ENCODE measurements around the gene KRT7. TPM values are rescaled to one million over a fixed set of nuclear protein-coding genes. Genes with fewer than 3 reads are reported as not detected.
A peak's percentile ranks its signal among the peaks of the same experiment; 100 is the strongest.

Gene KRT7
- total and polyA plus RNA-seq, 7 experiments from 2014 or later, result 36.1 TPM; not detected in 6

DNA sequence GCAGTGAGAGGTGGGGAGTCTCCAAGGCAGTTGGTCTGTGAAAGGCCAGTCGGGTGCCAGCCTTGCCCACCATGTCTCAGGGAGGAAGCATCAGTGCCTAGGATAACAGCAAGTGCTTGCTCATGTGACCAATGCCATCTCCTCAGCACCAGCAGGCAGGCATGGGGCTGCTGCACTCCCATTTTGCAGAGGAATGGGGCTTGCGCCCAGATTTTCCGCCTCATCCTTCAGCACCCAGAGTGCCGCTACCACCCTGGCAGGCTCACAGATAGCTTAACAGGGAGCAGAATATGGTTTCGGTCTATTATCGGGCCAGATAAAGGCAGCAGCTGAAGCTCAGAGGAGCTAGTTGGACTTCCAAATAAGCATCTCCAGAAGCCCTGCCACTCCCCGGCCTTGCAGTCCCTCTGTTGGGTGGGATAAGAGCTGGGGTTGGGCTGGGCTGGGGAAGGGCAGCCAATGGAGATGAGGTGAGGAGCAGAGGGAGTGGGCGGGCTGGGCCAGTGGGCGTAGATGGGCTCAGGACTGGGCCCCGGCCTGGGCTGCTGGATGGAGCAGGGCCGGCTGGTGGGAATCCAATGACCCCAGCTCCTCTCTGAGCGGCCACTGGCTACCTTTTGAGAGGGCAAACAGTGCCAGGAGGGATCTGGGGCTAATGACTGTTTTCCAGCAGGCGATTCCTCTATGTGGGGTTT is 32.8 kb upstream of the KRT7 start:
- Mint-ChIP-seq H3K27me3 (peaks cover 6 to 19% (median 13%) of the 10 kb centered on the region in 5 donors), H3K4me3 (no peak overlapping the region), H3K36me3 (no peaks in the 10 kb centered on the region), H3K9me3 (no peaks in the 10 kb centered on the region), H3K27ac (no peak overlapping the region), H3K4me1 (peaks cover 0 to 8% (median 4%) of the 10 kb centered on the region in 7 donors)
- H3K36me3 ChIP-seq (ENCODE audit: control insufficient read depth in 2 of 3, insufficient read depth in 3 of 3, low read length in 3 of 3), result no peaks in the 10 kb centered on the region
- ATAC-seq (no peak), DNase-seq (no peak)
- no peak overlapping the region for H3K27ac ChIP-seq (ENCODE audit: low read depth, low read length)
- POLR2A ChIA-PET, result no interaction called here
- no peak overlapping the region for H3K4me3 ChIP-seq (ENCODE audit: low read length)
- intact Hi-C loops (cut with micrococcal nuclease), result no loop called here
- CTCF ChIA-PET, result interaction anchor here (0.7 kb wide), 1 partner anchor 132 kb away, joined by 3 read pairs; no protein-coding TSS in a partner anchor
- H3K9me3 ChIP-seq (ENCODE audit: control insufficient read depth in 2 of 3, low read length in 3 of 3), result no peaks in the 10 kb centered on the region
- no peaks in the 10 kb centered on the region for H3K27me3 ChIP-seq (ENCODE audit: control insufficient read depth in 2 of 2, insufficient read depth in 2 of 2, low read length in 2 of 2)
- no peaks in the 10 kb centered on the region for H3K4me1 ChIP-seq (ENCODE audit: control insufficient read depth in 2 of 2, insufficient read depth in 2 of 2, low read length in 2 of 2)

- Histone ChIP-seq H3K36me3 (ENCODE audit: control insufficient read depth in 2 of 3, insufficient read depth in 3 of 3, low read length in 3 of 3) (no peaks in the 10 kb centered on the region), H3K27me3 (ENCODE audit: control insufficient read depth in 2 of 2, insufficient read depth in 2 of 2, low read length in 2 of 2) (no peaks in the 10 kb centered on the region), H3K4me3 (ENCODE audit: low read length) (no peak overlapping the region), H3K27ac (ENCODE audit: low read depth, low read length) (no peak overlapping the region), H3K4me1 (ENCODE audit: control insufficient read depth in 2 of 2, insufficient read depth in 2 of 2, low read length in 2 of 2) (no peaks in the 10 kb centered on the region), H3K9me3 (ENCODE audit: control insufficient read depth in 2 of 3, low read length in 3 of 3) (no peaks in the 10 kb centered on the region)
- Mint-ChIP-seq H3K27me3 (peaks cover 6 to 19% (median 13%) of the 10 kb centered on the region in 5 donors), H3K4me1 (peaks cover 0 to 5% (median 4%) of the 10 kb centered on the region in 7 donors), H3K9me3 (no peaks in the 10 kb centered on the region), H3K4me3 (no peak overlapping the region), H3K27ac (no peak overlapping the region), H3K36me3 (no peaks in the 10 kb centered on the region)
- POLR2A ChIA-PET, result no interaction called here
- intact Hi-C loops (cut with micrococcal nuclease), result no loop called here
- CTCF ChIA-PET, result interaction anchor here (0.7 kb wide), 1 partner anchor 131 kb away, joined by 3 read pairs; no protein-coding TSS in a partner anchor
- DNase-seq, result no peak
- no peak for ATAC-seq
These were observed 32.1 kb upstream of the KRT7 start for GRCh38 chr12:52200781-52201450.

DNA sequence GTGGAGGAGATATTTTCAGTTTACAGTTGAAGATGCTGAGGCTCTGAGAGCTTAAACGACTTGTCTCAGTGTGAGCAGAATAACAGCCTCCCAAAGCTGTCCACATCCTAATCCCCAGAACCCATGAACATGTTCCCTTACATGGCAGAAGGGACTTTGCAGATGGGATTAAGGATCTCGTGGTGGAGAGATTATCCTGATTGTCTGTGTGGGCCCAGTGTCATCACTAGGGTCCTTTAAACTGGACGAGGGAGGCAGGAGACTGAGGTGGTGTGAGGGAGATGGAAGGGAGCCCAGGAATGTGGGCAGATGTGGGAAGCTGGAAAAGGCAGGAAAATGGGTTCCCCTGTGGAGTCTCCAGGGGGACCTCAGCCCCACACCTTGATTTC is 31.6 kb upstream of the KRT7 start:
- ChIA-PET CTCF (no interaction called here), POLR2A (no interaction called here)
- Histone ChIP-seq H3K36me3 (ENCODE audit: control insufficient read depth in 2 of 3, insufficient read depth in 3 of 3, low read length in 3 of 3) (no peaks in the 10 kb centered on the region), H3K4me1 (ENCODE audit: control insufficient read depth in 2 of 2, insufficient read depth in 2 of 2, low read length in 2 of 2) (no peaks in the 10 kb centered on the region), H3K27ac (ENCODE audit: low read depth, low read length) (no peak overlapping the region), H3K9me3 (ENCODE audit: control insufficient read depth in 2 of 3, low read length in 3 of 3) (no peaks in the 10 kb centered on the region), H3K27me3 (ENCODE audit: control insufficient read depth in 2 of 2, insufficient read depth in 2 of 2, low read length in 2 of 2) (no peaks in the 10 kb centered on the region), H3K4me3 (ENCODE audit: low read length) (no peak overlapping the region)
- H3K4me1 Mint-ChIP-seq, result peaks cover 0 to 5% (median 4%) of the 10 kb centered on the region in 7 donors
- no peak overlapping the region for H3K4me3 Mint-ChIP-seq
- no peaks in the 10 kb centered on the region for H3K36me3 Mint-ChIP-seq
- intact Hi-C loops (cut with micrococcal nuclease), result no loop called here
- peaks cover 6 to 17% (median 13%) of the 10 kb centered on the region in 5 donors for H3K27me3 Mint-ChIP-seq
- DNase-seq (no peak), ATAC-seq (no peak)
- no peaks in the 10 kb centered on the region for H3K9me3 Mint-ChIP-seq
- H3K27ac Mint-ChIP-seq, result no peak overlapping the region

DNA sequence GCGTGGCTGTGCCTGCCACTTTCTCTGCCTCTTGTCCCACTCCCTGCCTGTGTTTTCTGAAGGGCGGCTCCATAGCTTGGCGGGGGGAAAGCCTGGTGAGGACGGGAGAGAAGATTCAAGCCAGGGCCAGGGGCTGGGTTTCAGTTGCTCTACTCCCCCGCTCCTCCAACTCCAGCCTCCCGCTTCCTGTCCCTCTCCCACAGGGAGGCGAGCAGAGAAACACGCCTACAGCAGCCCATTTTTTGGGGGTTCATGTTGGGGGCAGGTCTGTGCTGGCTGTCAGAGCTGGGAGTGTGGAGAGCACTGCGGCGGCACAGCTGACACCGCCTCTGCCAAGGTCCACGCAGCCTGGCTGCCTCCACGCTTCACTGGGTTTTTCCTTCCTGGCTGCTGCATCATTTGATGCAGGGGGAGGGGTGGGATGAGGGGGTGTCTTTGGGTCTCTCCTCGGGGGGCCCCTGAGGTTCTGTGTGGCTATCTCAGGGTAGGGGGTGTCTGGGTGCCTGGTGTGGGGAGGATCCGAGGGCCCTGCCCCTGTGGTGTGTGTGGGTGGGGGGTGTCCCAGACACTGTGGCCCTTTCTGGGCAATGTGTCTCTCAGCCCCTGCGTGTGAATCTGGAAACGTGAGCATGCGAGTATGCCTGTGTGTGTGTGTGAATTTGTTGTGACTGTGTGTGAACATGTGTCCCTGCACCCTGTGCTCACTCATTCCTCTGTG is 30.5 kb upstream of the KRT7 start:
- no peak overlapping the region for H3K4me3 Mint-ChIP-seq
- peaks cover 6 to 17% (median 14%) of the 10 kb centered on the region in 5 donors for H3K27me3 Mint-ChIP-seq
- Histone ChIP-seq H3K4me1 (ENCODE audit: control insufficient read depth in 2 of 2, insufficient read depth in 2 of 2, low read length in 2 of 2) (no peaks in the 10 kb centered on the region), H3K9me3 (ENCODE audit: control insufficient read depth in 2 of 3, low read length in 3 of 3) (no peaks in the 10 kb centered on the region), H3K27ac (ENCODE audit: low read depth, low read length) (no peak overlapping the region), H3K4me3 (ENCODE audit: low read length) (no peak overlapping the region), H3K27me3 (ENCODE audit: control insufficient read depth in 2 of 2, insufficient read depth in 2 of 2, low read length in 2 of 2) (no peaks in the 10 kb centered on the region), H3K36me3 (ENCODE audit: control insufficient read depth in 2 of 3, insufficient read depth in 3 of 3, low read length in 3 of 3) (no peaks in the 10 kb centered on the region)
- ChIA-PET CTCF (no interaction called here), POLR2A (no interaction called here)
- no peak for ATAC-seq
- H3K36me3 Mint-ChIP-seq, result no peaks in the 10 kb centered on the region
- intact Hi-C loops (cut with micrococcal nuclease), result no loop called here
- peaks cover 0 to 6% (median 4%) of the 10 kb centered on the region in 7 donors for H3K4me1 Mint-ChIP-seq
- no peaks in the 10 kb centered on the region for H3K9me3 Mint-ChIP-seq
- no peak overlapping the region for H3K27ac Mint-ChIP-seq
- no peak for DNase-seq

DNA sequence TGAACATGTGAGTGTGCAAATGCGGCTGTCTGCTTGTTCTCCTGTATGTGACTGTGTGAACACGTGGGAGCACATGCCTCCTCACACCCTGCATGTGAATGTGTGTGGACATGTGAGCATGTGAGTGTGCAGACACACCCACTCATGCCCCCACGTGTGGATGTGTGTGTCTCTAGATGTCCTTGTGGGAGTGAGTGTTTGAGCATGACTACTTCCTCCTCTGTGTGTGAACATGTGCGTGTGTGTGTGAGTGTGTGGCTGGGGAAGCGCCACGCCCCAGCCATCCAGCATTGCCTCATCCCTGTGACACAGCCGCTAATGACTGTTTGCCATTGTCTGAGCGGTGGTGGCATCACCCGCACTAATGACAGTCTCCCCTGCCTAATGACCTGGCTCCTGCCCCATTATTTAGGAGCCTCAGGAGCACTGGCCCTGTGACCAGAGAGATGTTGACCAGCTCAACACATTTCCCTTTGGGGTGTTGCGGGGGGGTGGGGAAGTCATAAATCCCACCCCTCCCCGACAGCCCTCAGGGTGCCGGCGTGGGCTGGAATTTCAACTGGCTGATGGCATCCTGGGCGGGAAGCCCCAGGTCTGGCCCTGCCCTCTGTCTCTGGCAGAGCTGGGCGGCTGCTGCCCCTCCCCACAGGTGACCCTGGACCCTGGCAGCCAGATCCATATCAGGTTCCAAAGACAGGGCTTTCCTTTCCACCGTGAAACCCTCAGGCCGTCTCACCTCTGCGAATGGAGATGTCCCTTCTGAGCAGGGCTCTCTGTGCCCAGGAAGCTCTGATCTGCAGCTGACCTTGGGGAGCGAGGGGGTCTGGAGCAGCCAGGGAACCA is 29.7 kb upstream of the KRT7 start:
- Histone ChIP-seq H3K4me3 (ENCODE audit: low read length) (no peak overlapping the region), H3K36me3 (ENCODE audit: control insufficient read depth in 2 of 3, insufficient read depth in 3 of 3, low read length in 3 of 3) (no peaks in the 10 kb centered on the region), H3K27ac (ENCODE audit: low read depth, low read length) (no peak overlapping the region), H3K4me1 (ENCODE audit: control insufficient read depth in 2 of 2, insufficient read depth in 2 of 2, low read length in 2 of 2) (no peaks in the 10 kb centered on the region), H3K27me3 (ENCODE audit: control insufficient read depth in 2 of 2, insufficient read depth in 2 of 2, low read length in 2 of 2) (no peaks in the 10 kb centered on the region), H3K9me3 (ENCODE audit: control insufficient read depth in 2 of 3, low read length in 3 of 3) (no peaks in the 10 kb centered on the region)
- H3K4me1 Mint-ChIP-seq, result peaks cover 0 to 6% (median 4%) of the 10 kb centered on the region in 7 donors
- no peaks in the 10 kb centered on the region for H3K9me3 Mint-ChIP-seq
- ChIA-PET POLR2A (no interaction called here), CTCF (no interaction called here)
- peak; percentile 85 for ATAC-seq
- intact Hi-C loops (cut with micrococcal nuclease), result no loop called here
- H3K4me3 Mint-ChIP-seq, result no peak overlapping the region
- no peak for DNase-seq
- no peaks in the 10 kb centered on the region for H3K36me3 Mint-ChIP-seq
- H3K27me3 Mint-ChIP-seq, result peaks cover 6 to 17% (median 14%) of the 10 kb centered on the region in 5 donors
- no peak overlapping the region for H3K27ac Mint-ChIP-seq

DNA sequence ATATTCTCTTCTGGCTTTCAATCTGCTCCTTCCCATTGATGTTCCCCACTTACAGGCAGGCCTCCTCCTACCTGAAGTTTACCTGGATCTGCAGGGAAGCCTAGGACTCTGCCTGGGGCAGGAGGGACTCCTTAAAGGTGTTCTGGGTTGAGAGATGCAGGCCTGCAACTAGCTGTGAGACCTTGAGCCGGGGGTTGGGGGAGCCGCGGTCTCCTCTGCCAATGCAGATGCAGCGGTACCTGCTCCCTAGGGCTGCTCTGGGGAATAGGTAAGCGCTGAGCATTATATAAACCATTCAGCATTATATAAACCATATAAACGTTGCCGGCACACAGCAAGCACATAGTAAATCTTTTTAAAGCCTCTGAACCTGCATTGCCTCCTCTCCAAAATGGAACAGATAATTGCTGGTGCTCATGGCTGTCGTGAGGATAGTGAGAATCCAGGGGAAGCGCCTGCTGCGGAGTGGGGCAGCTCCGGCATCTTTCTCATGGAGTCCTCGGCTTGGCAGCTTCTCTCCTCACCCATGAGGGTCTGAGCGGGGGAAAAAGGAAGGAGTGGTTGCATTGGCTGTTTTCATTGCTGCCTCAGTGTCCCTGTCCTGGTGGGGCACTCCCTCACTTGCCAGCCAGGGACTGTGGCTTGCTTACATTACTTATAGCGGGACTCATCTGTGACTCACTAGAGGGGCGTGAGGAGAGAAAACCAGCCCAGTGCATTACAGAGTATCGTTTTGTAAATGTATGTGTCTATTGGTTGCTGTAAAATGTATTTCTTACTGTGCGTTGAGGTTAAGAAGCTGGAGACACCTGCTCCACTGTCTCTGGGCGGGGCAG is 28.7 kb upstream of the KRT7 start:
- ChIA-PET POLR2A (no interaction called here), CTCF (no interaction called here)
- peaks cover 6 to 21% (median 17%) of the 10 kb centered on the region in 5 donors for H3K27me3 Mint-ChIP-seq
- intact Hi-C loops (cut with micrococcal nuclease), result no loop called here
- H3K9me3 Mint-ChIP-seq, result no peaks in the 10 kb centered on the region
- H3K27ac Mint-ChIP-seq, result no peak overlapping the region
- no peak for DNase-seq
- ATAC-seq, result no peak
- no peak overlapping the region for H3K4me3 ChIP-seq (ENCODE audit: low read length)
- no peaks in the 10 kb centered on the region for H3K9me3 ChIP-seq (ENCODE audit: control insufficient read depth in 2 of 3, low read length in 3 of 3)
- no peaks in the 10 kb centered on the region for H3K27me3 ChIP-seq (ENCODE audit: control insufficient read depth in 2 of 2, insufficient read depth in 2 of 2, low read length in 2 of 2)
- H3K4me1 Mint-ChIP-seq, result peaks cover 0 to 6% (median 4%) of the 10 kb centered on the region in 7 donors
- H3K27ac ChIP-seq (ENCODE audit: low read depth, low read length), result no peak overlapping the region
- H3K4me3 Mint-ChIP-seq, result no peak overlapping the region
- no peaks in the 10 kb centered on the region for H3K36me3 ChIP-seq (ENCODE audit: control insufficient read depth in 2 of 3, insufficient read depth in 3 of 3, low read length in 3 of 3)
- no peaks in the 10 kb centered on the region for H3K4me1 ChIP-seq (ENCODE audit: control insufficient read depth in 2 of 2, insufficient read depth in 2 of 2, low read length in 2 of 2)
- H3K36me3 Mint-ChIP-seq, result no peaks in the 10 kb centered on the region

All from naive thymus-derived CD4-positive, alpha-beta T cell (primary cell).